Measurements from ENCODE around the gene PRPF40B. TPM values are rescaled to one million over a fixed set of nuclear protein-coding genes. Genes with fewer than 3 reads are reported as not detected.

PRPF40B gene
- total and polyA plus RNA-seq, 2 of the 13 experiments (the other 11 are each of a cell fraction or from before 2014, with no cell fraction given): 5.0 to 7.8 TPM

GRCh38 chr12:49642370-49642802 lies 19.0 kb downstream of the PRPF40B start (continued):
- no peak for TF ChIP-seq DNMT3B (CRISPR knock-in tag; conservative IDR thresholded peaks at IDR 0.05)
- TF ChIP-seq GFI1 (CRISPR knock-in tag; IDR thresholded peaks at IDR 0.05; ENCODE audit: borderline replicate concordance): no peak
- peak; percentile 95 for TF ChIP-seq FOSL2 (CRISPR knock-in tag; IDR thresholded peaks at IDR 0.05)
- no peak for TF ChIP-seq ZNF530 (CRISPR knock-in tag; IDR thresholded peaks at IDR 0.05; ENCODE audit: low read depth)
- no peak for TF ChIP-seq GPN1 (CRISPR knock-in tag; IDR thresholded peaks at IDR 0.05; ENCODE audit: borderline replicate concordance)
- no peak for TF ChIP-seq ZFP36L1 (CRISPR knock-in tag; IDR thresholded peaks at IDR 0.05)
- peak; percentile 68 for TF ChIP-seq TARDBP (CRISPR knock-in tag; IDR thresholded peaks at IDR 0.05)
- TF ChIP-seq ARNT (IDR thresholded peaks at IDR 0.05): no peak
- TF ChIP-seq KMT2B (CRISPR knock-in tag; IDR thresholded peaks at IDR 0.05): no peak
- TF ChIP-seq ZNF713 (CRISPR knock-in tag; IDR thresholded peaks at IDR 0.05): no peak
- peak; percentile 38; the same call in 1 of the 2 replicates for TF ChIP-seq ZNF576 (CRISPR knock-in tag; IDR thresholded peaks at IDR 0.05)
- TF ChIP-seq ZNF772 (CRISPR knock-in tag; IDR thresholded peaks at IDR 0.05): peak; percentile 58; the same call in 1 of the 2 replicates
- no peak for TF ChIP-seq RAD51 (IDR thresholded peaks at IDR 0.05; ENCODE audit: borderline replicate concordance)
- TF ChIP-seq DRAP1 (CRISPR knock-in tag; IDR thresholded peaks at IDR 0.05): peak; percentile 39; the same call in 1 of the 2 replicates
- peak; percentile 91 for TF ChIP-seq ZNF883 (CRISPR knock-in tag; IDR thresholded peaks at IDR 0.05; ENCODE audit: not compliant biosample characterization)
- TF ChIP-seq WIZ (CRISPR knock-in tag; IDR thresholded peaks at IDR 0.05): 0 out of 2 replicates have a peak, but pooled peaks have one; percentile 24
- TF ChIP-seq XRCC5 (optimal IDR thresholded peaks at IDR 0.05; ENCODE audit: low read length): no peak
- no peak for TF ChIP-seq TRIM24 (CRISPR knock-in tag; IDR thresholded peaks at IDR 0.05)
- no peak for TF ChIP-seq TBX3 (IDR thresholded peaks at IDR 0.05; ENCODE audit: borderline replicate concordance)
- TF ChIP-seq ZNF430 (CRISPR knock-in tag; IDR thresholded peaks at IDR 0.05): no peak
- no peak for TF ChIP-seq POGK (CRISPR knock-in tag; conservative IDR thresholded peaks at IDR 0.05)
- TF ChIP-seq NCOA2 (CRISPR knock-in tag; IDR thresholded peaks at IDR 0.05): 0 out of 2 replicates have a peak, but pooled peaks have one; percentile 31
- peak; percentile 27; the same call in 1 of the 2 replicates for TF ChIP-seq ETV6 (CRISPR knock-in tag; conservative IDR thresholded peaks at IDR 0.05)
- 0 out of 2 replicates have a peak, but pooled peaks have one; percentile 17 for TF ChIP-seq LCORL (IDR thresholded peaks at IDR 0.05)
- peak; percentile 78 for TF ChIP-seq LCORL (CRISPR knock-in tag; IDR thresholded peaks at IDR 0.05)
- TF ChIP-seq ZBTB49 (CRISPR knock-in tag; IDR thresholded peaks at IDR 0.05; ENCODE audit: borderline replicate concordance): no peak
- peak; percentile 49 for TF ChIP-seq THAP11 (CRISPR knock-in tag; IDR thresholded peaks at IDR 0.05)

Data from HepG2 (cell line).